Occipital lobe (tissue), 2 donors: ENCODE measurements around the gene MPST. TPM values are rescaled to one million over a fixed set of nuclear protein-coding genes. Genes with fewer than 3 reads are reported as not detected.

Source experiments
- DNase-seq: peaks from one replicate; lab custom pipeline; 2025; lab: John Stamatoyannopoulos, UW
- total RNA-seq: library from RNA; depleted of rRNA; stranded (reverse); fragments of >200 nt; gene quantifications from one replicate; pipeline ENCODE4 v1.2.3, GENCODE V29; 2014

Gene MPST
- total RNA-seq, 1 donor from 2014 or later = 28.1 TPM

DNA sequence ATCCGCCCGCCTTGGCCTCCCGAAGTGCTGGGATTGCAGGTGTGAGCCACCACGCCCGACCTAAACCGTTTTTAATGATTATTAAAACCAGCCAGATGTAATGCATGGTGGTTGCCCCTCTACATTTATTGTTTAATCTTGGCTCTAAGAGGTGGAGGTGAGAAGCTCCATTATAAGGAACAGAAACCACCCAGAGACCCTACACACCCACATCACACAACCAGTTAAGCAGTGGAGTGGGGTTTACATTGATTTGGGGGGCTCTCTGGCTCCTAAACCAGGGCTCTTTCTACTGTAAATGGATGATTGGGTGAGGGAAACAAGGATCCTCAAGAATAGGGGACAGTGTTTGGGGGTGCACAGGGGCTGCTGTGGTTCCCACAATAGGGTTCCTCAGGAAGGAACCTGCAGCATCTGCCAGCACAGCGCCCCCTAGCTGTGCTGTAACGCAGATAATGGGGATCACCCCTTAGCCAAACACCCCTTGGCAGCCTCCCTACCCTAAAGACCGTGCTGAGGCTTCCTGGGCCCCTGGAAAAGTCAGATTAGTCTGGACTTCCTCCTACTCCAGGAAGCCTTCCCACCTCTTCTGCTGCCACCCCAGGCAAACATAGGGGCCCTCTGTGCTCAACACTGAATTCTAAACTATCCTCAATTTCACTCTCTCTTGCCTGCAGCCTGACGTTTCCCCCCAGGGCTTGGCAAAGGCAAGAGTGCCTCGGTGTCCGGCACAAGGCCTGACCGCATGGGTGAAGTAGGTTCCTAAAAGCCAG lies 2.4 kb downstream of the MPST start:
- DNase-seq = no peak

DNA sequence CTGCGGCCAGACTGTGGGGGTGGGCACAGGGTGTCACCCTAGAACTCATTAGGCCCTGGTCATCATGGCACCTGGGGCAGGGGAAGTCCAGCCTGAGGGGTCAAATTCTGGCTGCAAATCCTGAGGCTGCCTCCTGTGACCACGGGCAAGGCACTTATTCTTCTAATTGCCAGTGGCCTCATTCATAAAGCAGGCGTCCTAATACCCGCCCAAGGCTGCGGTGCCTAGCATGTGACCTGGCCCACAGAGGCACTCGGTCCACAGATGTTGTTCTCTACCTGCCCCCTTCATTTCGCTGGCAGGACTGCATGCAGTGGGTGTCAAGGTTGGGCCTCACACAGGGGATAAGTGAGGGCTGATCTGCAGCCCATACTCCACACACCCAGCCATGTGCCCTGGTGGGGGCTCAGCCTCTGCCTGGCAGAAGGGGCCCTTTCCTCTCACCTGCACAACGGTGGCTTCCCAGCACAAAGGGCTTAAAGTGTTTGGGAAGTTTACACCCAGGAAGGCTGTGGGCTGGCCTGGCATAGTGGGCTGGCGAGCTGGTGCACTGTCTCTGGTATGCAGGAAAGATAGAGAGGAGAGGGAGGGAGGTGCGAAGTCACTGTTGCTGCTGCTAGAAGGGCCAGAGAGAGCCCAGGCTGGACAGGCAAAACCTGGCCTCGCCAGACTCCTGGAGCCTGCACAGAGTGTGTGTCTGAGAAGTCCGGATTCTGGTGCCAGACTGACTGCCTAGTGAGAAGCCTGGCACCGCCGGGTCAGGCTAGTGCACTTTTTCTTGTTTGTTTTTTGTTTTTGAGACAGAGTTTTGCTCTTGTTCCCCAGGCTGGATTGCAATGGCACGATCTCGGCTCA lies 3.2 kb downstream of the MPST start:
- DNase-seq = no peak

DNA sequence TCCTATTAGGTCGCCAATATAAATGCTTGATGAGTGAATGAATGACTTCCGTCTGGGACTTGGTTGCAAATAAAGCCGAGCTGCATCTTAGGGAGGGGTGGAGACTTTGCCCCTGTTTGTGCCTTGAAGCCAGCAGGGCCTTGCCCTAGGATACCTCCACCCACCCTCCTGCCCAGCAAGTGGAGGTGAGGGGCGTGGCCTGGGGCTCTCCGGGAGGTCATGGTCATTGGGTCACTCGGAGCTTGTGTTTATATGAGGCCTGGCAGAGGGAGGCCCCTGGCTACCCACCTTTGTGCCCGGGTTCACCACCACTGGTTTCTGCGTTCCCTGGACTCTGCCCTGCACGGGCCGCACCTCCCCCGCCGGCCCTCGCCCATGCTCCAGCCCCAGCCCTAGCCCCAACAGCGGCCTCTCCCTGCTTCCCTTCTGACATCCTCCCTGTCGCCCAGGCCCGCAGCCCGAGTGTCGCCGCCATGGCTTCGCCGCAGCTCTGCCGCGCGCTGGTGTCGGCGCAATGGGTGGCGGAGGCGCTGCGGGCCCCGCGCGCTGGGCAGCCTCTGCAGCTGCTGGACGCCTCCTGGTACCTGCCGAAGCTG lies 4.3 kb downstream of the MPST start:
- DNase-seq = no peak

DNA sequence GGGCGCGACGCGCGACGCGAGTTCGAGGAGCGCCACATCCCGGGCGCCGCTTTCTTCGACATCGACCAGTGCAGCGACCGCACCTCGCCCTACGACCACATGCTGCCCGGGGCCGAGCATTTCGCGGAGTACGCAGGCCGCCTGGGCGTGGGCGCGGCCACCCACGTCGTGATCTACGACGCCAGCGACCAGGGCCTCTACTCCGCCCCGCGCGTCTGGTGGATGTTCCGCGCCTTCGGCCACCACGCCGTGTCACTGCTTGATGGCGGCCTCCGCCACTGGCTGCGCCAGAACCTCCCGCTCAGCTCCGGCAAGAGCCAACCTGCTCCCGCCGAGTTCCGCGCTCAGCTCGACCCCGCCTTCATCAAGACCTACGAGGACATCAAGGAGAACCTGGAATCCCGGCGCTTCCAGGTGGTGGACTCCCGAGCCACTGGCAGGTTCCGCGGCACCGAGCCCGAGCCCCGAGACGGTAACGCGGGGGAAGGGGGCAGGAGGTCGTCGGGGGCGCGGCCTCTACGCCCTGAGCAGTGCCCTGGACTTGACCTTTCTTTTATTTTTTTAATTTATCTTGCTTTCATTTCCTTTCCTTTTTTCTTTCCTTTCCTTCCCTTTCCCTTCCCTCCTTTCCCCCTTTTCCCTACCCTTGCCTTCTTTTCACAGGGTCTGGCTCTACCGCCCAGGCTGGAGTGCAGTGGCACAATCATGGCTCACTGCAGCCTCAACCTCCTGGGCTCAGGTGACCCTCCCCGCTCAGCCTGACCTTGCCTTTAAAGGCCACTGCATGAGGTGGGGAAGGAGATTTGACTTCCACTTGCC lies 5.0 kb downstream of the MPST start:
- no peak for DNase-seq

DNA sequence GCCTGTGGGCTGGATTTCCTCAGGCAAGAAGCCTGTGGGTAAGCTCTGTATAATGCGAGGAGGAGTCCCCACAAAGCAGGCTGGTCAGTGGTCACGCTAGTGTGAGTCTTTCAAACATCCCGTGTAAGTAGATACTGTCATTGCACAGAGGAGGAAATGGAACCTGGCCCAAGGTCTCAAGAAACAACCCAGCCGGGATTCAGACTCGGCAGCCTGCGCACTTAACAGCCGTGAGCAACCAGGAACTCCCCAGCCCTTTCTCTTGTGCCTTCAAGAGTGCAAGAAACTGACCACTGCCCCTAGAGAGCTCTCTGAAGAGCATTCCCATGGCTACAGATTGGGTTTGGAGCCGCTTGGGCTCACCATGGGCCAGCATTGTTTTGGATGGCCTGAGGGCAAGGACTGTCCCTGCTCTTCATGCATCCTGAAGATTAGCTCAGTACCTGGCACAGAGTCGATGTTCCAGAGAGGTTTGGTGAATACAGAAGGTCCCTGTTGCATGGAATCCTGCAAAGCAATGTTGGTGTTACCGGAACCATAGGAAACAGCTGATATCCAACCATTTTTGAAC lies 6.0 kb downstream of the MPST start:
- no peak for DNase-seq

DNA sequence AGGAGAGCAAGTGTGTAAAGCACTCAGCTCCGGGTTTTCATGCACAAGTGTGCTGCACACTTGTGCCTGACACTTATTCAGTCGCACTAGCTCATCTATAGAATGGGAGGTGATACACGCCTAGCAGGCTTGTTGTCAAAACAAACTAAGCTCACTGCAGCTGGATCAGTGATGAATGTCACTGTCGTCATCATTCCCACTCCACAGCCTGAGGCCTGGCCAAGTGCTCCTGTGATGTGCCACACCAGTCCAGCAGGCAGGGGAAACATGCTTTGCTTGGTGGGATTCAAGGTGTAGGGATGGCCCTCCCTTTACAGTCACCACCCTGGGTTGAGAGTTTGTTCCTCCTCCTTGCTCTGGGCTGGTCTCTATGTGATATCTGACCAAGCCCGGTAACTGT lies 6.8 kb downstream of the MPST start:
- no peak for DNase-seq

DNA sequence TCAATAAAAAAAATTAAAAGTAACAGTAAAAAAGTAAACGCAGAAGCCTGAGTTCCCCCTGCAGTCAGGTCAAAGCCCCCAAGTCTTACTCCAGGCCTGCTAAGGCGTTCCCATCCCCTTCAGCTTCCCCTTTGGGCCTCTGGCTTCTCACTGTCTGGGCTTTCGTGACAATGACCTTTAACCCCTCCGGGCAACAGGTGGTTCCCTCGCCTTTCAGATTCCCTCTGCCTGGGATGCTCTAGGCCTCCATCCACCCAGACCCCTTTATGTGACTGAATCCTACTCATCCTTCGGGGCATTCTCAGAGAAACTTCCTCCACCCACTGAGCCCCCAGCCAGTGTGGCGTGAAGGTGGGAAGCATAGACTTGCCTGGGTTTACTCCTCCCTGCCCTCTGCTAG lies 8.0 kb downstream of the MPST start:
- DNase-seq = no peak

DNA sequence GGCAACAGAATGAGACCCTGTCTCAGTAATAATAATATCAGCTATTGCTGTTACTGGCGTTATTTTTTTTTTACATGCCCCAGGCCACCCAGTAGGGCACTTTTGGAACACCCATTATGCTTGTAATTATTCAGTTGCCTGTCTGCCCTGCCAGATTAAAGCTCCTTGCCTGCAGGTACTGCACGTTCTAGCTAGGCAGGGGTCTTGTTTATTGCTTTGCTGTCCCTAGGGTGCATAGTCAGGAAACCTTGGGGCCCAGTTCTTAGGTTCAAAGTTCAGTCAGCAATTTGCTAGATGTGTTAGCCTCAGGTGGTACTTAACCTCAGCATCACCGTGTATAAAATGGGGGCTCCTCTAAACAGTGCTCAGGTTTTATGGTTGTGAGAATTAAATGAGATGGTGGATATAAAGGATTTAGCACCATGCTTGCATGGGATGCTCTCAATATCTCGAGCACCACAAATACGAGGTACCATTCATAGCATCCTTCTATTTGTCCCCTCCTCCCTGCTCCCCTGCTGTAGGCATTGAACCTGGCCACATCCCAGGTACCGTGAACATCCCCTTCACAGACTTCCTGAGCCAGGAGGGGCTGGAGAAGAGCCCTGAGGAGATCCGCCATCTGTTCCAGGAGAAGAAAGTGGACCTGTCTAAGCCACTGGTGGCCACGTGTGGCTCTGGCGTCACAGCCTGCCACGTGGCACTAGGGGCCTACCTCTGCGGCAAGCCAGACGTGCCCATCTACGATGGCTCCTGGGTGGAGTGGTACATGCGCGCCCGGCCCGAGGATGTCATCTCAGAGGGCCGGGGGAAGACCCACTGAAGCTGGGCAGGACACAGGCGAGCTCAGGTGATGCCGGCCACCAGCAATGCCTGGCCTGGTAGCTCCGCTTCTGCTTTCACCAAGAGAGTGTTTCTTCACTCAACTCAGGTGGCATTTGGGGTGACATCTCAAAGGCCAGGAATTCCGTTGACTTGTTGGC lies 9.4 kb downstream of the MPST start:
- no peak for DNase-seq

DNA sequence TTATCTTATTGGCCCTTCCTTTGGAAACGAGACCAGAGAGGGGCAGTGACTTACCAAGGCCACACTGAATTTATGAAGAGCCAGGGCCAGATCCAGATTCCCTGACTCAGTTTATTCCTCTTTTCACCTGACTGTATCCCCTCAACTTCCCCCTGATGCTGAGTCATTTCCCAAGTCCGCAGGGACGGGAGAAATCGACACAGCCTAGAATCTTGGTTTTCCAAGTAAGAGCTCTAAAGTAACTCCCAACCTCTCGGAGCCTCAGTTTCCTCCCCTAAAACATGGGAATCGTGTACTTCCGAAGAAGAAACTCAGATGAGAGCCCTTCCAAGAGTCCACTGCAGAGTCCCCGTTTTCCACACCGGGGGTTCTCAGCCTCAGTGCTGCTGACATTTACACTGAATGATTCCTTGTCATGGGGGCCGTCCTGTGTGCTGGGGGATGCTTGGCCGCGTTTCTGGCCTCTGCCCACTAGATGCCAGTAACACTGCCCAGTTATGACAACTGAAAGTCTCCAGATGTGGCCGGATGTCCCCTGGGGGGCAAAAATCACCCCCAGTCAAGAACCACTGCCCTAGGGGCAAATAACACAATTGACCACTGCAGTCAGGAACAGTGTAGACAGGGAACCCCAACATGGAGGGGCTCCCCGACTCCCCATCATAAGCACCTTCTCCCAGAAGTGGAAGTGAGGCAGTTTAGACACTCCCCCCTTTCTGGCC lies 11.2 kb downstream of the MPST start:
- no peak for DNase-seq

DNA sequence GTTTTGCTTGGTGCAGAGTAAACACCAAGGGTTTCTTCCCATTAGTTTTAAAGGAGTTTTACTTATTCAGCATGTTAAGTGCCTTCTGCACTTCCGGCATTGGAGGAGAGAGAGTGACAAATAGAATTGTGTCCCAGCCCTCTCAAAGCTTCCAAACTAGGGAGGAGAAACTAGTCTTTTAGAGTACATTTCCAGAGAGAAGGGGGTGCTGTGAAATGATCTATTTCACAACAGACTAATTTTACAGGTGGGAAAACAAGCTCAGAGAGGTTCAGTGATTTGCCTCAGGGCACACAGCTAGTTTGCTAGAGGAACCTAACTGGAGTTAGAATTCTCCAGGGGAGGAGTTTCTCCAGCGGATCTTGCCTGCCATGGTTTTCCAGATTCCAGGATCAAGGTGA lies 12.6 kb downstream of the MPST start:
- no peak for DNase-seq

DNA sequence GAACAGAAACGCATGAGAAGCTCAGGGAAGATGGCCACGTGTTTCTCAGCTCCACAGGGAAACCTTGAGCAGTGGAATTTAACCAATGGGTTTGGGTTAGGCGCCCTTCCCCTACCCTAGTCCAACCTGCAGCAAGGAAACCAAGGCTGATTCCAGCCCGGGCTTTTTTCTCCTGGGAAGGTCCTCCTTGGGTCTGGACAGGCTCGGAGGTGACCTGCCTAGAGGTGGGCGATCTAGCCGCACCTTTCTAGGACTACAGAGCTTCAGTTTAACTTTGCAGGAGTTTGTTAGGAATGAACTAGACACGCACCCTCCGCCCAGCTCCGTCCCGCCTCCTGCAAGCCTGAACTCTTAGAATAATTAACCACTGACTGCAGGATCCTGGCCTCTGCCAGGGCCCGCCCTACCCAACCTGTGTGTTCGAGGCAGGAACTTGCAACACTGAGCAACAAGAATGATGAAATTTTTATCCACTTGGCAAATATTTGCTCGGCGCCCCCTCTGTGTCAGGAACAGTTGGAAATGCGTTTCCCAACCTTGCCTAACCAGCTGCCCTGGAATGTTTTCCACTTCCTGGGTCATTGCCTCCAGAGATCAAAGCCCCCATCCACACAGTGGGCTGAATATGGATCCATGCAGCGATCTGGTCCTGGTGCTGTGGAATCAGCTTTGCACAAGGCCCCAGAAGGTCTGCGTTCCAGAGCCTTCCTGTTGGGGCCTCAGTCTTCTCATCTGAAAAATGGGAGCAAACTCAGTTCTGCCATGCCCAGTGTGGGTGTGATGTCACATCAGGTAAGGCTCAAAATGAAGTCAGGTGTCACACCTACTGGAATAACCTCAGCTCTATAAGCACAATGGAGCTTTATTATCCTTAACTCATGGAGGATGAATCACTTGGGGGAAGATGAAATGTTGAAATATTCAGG lies 13.3 kb downstream of the MPST start:
- no peak for DNase-seq

DNA sequence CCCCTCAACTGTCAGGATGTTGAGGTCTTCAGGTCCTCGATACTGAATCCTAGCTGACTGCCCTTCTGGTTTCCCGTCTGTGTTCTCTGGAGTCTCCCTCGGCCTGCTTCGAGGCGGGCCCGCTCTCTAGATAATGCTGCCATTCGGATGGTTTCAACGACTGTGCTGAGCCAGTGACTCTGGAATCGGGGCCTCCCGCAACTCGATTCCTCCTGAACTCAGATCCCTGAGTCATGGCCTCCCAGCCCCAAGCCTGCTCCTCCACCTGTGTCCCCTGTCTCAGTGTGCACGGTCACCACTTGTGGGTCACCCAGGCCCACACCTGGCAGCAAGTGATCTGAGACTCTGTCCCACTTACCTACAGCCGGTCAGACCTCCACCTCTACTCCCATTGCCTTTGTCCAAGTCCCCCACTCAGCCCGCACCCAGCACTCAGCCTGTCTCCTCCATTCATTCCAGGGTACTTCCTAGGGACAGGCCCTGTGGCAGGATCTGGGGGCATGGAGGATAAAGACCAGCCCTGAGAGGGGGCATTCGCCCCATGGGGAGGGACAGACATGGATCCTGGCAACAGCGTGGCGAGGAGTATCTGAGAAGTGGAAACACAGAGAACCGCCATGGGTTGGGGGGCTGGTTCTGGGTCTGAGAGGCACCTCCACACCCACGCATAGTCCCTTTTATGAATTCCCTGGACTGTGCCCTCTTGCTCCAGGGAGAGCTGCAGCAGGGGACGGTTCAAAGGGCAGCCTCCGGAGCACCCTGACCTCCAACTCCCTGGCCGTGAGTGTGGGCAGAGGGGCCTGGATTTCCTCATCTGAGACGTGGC lies 14.3 kb downstream of the MPST start:
- DNase-seq = no peak

DNA sequence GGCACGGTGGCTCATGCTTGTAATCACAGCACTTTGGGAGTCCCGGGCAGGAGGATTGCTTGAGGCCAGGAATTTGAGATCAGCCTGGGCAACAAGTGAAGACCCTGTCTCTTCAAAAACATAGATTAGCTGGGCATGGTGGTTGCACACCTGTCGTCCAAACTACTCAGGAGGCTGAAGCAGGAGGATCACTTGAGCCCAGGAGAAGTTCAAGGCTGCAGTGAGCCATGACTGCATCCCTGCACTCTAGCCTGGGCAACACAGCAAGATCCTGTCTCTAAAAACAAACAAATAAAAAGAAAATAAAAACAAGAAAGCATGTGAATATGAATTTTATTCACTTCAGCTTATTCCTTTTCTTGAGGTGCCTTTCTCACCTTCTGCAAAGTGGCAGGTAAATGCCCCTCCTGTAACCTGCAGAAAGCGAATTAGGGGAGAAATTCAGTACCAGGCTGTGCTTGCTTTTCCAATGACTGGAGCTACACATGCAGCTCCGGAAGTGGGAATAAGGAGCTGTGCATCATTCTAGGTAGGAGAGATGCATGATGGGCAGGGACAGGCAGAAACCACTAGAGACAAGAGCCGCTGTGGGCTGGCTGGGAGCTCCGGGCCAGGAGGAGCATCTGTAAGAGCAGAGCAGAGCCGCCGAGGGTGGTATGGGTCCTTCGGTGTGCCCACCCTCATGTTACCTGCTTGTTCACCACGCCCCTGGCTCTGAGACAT lies 17.3 kb downstream of the MPST start:
- DNase-seq = no peak

DNA sequence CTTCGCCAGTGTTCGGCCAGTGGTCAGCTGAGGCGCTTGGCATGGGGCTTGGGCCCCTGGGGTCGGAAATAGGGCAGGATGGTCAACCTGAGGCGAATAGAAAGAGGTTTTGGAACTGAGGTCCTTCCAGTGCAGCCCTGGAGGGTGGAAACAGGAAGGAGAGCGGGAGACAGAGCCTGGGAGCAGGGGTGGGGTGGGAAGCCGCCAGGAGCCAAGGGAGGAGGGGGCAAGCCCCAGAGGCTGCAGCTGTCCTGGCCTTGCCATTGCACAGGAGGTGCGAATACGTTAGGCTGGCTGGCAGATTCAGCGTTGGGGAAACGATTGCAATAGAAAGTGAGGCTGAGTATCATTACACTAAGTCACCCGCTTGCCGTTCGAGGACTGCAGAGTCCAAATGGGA lies 18.1 kb downstream of the MPST start:
- DNase-seq = no peak

DNA sequence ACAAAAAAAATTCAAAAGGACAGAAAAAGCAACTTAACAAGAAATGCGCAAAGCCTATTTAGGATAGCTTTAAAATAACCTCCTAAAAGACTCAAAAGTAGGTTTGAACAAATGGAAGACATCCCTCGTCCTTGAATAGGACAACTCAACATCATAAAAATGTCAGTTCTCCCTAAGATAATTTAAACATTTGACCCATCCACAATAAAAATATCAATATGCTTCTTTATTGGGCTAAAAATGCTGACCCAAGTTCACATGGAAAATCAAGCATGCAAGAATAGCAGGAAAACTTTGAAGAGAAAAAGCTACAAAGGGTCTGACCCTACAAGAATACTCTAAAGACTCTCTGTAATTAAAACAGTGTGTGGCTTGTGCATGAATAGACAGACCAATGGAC lies 19.9 kb downstream of the MPST start:
- no peak for DNase-seq

DNA sequence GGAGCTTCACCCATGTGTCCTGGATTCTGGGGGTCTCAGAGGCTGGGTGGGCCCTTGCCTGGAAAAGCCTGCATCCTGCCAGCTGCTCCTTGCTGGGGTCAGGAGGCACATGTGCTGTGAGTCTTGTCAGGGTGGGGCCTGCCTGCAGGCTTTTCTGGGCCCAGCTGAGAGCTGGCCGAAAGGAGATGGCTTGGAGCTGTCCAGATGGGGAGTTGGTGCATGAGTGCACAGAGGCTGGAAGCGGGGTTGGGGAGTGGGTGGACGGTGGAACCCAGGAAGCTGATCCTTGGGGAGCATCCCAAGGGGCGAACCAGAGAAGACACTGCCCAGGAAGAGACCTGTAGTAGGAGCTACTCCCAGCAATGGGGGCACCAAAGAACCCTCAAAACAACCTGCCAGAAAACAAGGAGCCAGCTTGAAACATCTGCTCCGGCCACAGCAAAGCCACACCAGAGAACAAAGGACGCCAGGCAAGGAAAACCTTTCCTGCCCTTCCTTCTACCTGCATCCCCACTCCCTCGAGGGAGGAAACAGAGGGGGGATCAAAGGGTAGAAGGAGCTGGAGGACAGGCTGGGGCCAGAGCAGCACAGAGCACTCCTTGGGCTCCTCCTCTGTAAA lies 23.8 kb downstream of the MPST start:
- no peak for DNase-seq
